AG09319 (cell line): ENCODE data around the gene SCP2D1.

Experiments used
- DNase-seq: peaks from one replicate; pipeline ENCODE4 v3.0.0-alpha.2; 2010; ENCODE audit warnings: low read depth; ENCODE audit errors: extremely low read depth
- CTCF ChIP-seq: IDR thresholded peaks from 2 replicates; pipeline ENCODE4 v1.5.1; 2011; ENCODE audit warnings: low read depth, mild to moderate bottlenecking, inconsistent platforms, low read length, moderate library complexity

The SCP2D1 gene

GRCh38 chr20:18852318-18852717 lies 38.7 kb downstream of the SCP2D1 start:
- no peak for TF ChIP-seq CTCF
- DNase-seq = no peak

- DNase-seq = no peak
- TF ChIP-seq CTCF = no peak
Observed at GRCh38 chr20:18853216-18853615, 39.6 kb downstream of the SCP2D1 start.

- no peak for TF ChIP-seq CTCF
- DNase-seq = no peak
Observed at GRCh38 chr20:18853946-18854646, 40.5 kb downstream of the SCP2D1 start.

- no peak for TF ChIP-seq CTCF
- no peak for DNase-seq
Observed at GRCh38 chr20:18855882-18856281, 42.3 kb downstream of the SCP2D1 start.

GRCh38 chr20:18856873-18857272 lies 43.3 kb downstream of the SCP2D1 start:
- no peak for TF ChIP-seq CTCF
- no peak for DNase-seq

- no peak for TF ChIP-seq CTCF
- no peak for DNase-seq
Observed at GRCh38 chr20:18857640-18858039, 44.1 kb downstream of the SCP2D1 start.

- no peak for TF ChIP-seq CTCF
- DNase-seq = no peak
Observed at GRCh38 chr20:18858816-18859215, 45.2 kb downstream of the SCP2D1 start.
